ENCODE measurements around the gene SPOCD1.
"Not testable (repeated sequence)": the region's sequence is repeated elsewhere in the genome, so short reads cannot be mapped to it uniquely, and the experiment has no call there.

Gene SPOCD1

DNA sequence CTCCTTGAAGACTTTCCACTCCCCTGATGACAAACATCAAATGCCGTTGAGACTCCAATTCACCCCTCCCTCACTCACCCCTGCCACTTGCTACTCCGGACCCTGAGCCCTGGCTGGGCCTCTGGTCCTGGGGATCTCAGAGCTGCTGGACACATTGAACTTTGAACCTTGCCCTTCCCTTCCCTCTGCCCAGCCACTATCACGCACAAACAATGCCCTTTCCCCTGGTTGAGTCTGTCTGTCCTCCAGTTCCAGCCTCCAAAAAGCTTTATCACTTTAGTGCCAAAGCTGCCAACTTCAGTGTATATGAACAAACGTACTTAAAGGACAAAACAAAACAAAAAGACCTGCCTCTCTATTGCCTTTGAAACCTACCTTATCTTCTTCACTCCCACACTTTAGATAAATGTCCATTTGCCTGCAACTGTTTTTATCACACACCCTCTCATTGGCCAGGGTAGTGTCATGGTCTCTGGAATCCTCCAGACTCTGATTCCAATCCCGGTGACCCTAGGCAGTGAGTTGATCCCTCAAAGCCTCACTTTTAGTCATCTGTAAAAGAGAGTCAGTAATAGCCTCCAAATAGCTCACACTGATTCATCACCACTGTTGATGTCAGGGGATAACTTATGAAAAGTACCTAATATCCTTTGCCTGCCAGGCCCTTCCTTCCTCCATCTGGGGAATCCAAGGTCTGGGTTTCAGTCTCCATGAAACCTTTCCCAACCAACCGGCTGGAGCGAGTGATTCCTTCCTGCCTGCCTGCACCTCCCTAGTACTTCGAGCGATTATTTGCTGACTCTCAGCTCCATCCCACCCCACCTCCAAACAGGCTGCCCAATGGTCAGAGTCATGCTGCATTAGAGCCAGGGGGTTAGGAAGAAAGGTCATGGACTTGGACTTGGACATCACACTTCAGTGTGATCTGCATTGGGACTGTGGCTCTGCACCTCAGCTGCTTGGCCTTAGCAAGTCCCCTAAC, 15.9 kb upstream of the SPOCD1 start:
- peak in 1 of 42 donors; percentile 18 for DNase-seq
- intact Hi-C loops (cut with DNase I): no loop called here

DNA sequence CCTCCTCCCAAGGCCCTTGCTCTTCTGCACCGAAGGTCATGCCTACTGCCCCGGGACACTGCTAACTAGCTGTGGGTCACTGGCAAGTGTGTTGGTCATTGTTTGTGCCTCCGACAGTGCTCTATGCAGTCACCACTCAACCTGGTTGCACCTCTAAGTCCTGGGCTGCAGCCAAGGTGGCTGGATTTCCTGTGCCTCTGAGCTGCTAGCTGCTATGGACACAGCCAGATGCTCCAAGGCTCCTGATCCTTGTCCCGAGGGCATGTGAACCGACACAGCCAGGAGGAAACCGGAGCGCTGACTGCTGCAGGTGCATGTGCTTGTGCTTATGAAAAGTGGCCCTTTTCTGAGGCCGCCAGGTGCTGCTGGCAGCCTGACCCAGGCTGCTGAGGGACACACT, 14.7 kb upstream of the SPOCD1 start:
- peak in 2 of 42 donors; percentile 31 to 41 for DNase-seq

DNA sequence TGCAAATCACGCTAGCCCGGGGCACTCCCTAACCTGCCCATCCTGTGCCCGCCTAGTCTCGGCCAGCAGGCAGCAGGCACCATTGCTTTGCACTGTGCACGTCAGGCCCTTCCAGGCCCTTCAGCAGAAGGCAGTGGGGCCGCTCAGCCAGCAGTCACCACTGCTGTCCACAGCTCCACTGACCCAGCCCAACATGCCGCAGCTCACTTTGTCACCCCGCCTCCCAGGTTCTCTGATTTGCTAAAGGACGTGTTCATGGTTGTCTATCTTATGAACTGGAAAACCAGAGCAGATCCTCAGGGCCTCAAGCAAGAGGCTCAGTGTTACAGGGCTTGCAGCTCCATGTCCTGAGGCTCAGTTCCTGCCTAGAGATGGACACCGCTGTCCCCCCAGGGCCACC, 14.2 kb upstream of the SPOCD1 start:
- intact Hi-C loops (cut with DNase I): no loop called here
- DNase-seq: peak in 1 of 42 donors; percentile 41

More for the DNA sequence above, 14.7 kb upstream of the SPOCD1 start:
- intact Hi-C loops (cut with DNase I): no loop called here

DNA sequence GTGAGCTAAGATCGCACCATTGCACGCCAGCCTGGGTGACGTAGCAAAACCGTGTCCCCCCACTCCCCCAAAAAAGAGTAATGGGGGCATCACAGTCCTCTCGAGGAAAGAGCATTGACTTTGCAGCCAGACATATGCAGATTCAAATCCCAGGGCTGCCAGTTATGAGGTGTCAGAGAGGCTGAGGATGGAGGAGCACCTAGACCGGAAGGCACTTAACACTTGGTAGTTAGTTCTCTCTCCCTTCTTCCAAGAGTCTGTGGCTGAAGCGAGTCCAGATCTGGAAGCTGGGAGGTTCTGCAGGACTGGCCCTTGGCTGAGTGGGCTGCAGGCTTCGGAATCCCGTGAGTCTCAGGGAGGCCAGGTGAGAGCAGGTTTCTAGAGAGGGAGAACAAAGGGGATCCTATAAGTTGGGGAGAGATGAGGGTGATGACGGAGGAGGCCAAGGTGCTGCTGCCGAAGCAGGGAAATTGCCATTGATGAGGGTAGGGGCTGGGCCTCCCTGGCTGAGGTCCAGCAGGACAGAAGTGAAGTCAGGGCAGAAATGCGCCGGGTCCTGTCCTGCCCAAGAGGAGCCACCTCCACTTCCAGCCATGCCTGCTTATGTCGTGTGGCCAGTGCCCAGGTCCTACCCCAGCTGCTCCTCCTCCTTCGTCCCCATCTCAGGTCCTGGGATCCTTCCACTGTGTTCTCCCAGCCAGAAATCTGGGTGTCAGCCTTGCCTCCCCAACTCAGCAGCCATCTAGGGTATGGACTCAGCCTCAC, 13.3 kb upstream of the SPOCD1 start:
- intact Hi-C loops (cut with DNase I): no loop called here
- peak in 2 of 42 donors; percentile 15 to 36 for DNase-seq

DNA sequence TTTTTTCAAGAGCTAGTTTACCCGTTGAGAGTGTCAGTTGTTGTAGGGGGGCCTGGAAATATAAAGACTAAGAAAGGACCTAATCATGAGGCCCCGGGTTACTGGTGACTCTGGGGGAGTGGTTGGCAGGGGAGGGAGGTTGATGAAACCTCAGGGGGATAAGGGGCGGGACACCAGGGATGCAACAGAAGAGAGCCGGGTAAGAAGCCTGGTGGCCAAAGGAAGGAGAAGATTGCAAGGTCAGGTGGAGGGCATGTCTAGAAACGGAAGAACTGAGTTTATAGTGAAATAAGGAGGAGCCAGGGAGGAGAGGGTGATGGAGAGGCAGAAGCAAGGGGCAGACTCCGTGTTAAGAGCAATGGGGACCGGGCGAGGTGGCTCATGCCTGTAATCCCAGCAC, 12.5 kb upstream of the SPOCD1 start:
- peak in 2 of 42 donors; percentile 6 to 32 for DNase-seq
- intact Hi-C loops (cut with DNase I): no loop called here

DNA sequence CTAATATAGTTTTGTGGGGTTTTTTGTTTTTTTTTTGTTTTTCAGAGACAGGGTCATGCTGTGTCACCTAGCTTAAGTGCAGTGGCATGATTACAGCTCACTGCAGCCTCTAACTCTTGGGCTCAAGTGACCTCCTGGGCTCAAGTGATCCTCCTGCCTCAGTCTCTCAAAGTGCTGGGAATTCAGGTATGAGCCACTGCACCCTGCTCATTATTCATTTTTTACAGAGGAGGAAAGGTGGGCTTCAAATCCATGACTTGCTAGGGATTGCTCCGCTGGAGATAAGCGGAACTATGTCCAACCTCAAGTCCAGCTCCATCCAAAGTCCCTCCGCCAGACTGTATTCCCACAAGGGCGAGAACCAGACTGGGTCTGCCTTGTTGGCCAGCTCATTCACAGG, 8.0 kb upstream of the SPOCD1 start:
- DNase-seq: peak in 3 of 42 donors; percentile 10 to 38 (median 13)
- intact Hi-C loops (cut with DNase I): no loop called here

DNA sequence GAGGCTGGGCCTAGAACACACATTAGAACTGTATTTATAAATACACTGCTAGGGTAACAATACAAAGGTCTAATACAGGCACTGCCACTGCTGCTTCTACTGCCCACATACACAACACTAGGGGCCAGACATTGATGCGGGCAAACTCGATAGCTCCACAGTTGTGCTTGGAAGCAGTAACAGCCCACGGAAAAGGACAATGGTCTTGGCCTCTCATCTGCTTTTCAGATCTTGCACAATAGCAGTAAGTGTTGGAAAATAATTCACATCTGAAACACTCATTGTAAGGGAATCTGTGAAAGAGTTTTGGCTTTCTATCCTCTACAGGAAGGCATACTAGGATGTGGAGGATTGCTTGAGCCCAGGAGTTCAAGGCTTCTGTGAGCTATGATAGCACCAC, 6.9 kb upstream of the SPOCD1 start:
- DNase-seq: peak in 32 of 42 donors; percentile 36 to 85 (median 68)
- intact Hi-C loops (cut with DNase I): no loop called here

DNA sequence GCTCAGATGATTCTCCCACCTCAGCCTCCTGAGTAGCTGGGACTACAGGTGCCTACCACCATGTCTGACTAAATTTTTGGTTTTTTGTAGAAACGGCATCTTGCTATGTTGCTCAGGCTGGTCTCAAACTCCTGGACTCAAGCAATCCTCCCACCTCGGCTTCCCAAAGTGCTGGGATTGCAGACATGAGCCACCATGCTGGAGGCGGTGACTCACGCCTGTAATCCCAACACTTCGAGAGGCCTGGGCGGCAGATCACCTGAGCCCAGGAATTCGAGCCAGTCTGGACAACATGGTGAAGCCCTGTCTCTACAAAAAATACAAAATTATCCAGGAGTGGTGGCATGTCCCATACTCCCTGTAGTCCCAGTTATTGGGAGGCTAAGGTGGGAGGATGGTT, 4.4 kb upstream of the SPOCD1 start:
- DNase-seq: peak in 3 of 42 donors; percentile 5 to 24 (median 9)
- intact Hi-C loops (cut with DNase I): not testable (repeated sequence)

DNA sequence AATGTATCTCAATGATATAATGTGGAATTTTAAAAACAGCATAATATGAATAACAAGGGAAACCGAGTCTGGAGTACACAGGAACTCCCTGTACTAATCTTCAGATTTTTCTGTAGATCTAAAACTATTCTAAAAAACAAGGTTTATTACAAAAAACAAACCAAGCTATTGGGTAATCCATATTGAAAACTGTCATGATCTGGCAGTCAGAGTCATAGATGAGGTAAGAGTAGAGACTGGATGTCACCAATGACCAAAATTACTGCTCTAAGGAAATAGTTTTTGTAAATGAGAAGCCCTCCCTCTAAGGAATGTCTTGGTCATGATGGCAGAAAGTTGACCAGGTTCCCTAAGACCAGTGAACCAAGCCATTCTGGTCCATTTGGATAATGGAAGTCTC, 2.4 kb upstream of the SPOCD1 start:
- intact Hi-C loops (cut with DNase I): no loop called here

DNA sequence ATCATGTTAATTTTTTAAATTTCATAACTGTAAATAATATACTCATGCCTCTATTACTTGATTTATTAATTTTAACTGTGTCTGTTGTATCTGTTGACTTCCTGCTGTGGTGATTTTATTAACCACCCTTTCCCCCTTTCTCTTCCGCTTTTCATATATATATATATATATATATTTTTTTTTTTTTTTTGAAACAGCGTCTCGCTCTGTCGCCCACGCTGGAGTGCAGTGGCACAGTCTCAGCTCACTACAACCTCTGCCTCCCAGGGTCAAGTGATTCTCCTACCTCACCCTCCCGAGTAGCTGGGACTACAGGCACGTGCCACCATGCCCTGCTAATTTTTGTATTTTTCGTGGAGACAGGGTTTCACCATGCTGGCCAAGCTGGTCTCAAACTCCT, 1.1 kb upstream of the SPOCD1 start:
- DNase-seq: peak in 3 of 42 donors; percentile 9 to 38 (median 9)
- intact Hi-C loops (cut with DNase I): not testable (repeated sequence)

More for the DNA sequence above, 2.4 kb upstream of the SPOCD1 start:
- peak in 2 of 42 donors; percentile 3 to 26 for DNase-seq

DNA sequence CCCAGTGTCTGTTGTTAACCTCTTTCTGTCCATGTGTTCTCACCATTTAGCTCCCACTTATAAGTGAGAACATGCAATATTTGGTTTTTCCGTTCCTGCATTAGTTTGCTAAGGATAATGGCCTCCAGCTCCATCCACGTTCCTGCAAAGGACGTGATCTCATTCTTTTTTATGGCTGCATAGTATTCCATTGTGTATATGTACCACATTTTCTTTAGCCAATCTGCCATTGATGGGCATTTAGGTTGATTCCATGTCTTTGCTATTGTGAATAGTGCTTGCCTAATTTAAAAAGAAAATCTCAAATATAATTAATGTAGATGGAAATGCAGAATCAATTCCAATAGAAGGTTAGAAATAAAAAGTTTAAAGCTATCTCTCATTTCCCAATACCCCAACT, 679 bp upstream of the SPOCD1 start:
- intact Hi-C loops (cut with DNase I): not testable (repeated sequence)

DNA sequence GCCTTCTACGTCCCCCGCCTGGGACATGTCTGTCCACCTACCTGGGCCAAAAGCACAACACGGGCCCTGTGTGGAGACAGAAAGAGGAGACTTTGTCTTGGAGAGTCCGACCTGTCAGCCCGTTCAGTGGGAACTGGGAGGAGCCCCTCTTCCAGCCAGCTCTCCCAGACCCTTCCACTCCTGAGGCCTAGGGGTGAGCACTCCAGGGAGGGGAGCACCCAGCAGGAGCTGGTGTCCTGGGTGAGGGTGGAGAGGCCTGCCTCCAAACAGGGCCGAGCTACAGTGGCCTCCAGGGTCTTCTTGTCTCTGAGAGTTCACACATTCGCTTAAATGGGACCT, 546 bp downstream of the SPOCD1 start:
- DNase-seq: peak in 3 of 42 donors; percentile 13 to 43 (median 17)
- intact Hi-C loops (cut with DNase I): no loop called here

More for the DNA sequence above, 679 bp upstream of the SPOCD1 start:
- DNase-seq: peak in 1 of 42 donors; percentile 14

DNA sequence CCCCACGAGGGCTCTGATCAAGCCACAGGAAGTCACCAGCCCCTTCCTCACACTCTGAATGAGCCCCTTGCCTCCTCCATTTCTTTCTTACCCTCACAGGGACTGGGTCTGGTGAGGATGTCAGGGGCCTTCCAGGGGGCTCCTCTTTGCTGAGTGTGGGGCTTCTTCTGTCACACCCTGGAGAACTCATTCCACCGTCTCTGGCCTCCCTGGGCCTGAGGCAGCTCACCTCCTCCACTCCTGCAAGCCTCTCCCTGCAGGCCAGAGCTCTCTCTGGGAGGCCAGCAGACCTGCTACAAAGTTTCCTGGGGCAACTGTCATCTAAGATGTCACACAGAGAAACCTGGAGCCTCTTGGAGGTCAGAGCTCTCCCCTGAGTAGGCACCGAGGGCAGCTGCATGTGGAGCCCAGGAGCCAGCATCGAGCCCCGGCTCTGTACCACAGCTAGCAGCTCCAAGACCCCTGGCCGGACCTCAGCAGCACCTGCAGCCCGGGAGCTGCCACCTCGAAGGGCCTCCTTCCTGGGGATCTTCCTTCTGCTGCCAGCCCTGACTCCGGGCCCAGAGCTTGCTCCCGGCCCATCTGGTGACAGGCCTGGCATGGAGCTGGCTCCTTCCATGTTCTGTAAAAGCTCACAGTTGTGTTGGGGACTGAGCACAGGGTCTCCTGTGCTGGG, 1.1 kb downstream of the SPOCD1 start:
- DNase-seq: peak in 5 of 42 donors; percentile 6 to 42 (median 15)
- intact Hi-C loops (cut with DNase I): no loop called here

DNA sequence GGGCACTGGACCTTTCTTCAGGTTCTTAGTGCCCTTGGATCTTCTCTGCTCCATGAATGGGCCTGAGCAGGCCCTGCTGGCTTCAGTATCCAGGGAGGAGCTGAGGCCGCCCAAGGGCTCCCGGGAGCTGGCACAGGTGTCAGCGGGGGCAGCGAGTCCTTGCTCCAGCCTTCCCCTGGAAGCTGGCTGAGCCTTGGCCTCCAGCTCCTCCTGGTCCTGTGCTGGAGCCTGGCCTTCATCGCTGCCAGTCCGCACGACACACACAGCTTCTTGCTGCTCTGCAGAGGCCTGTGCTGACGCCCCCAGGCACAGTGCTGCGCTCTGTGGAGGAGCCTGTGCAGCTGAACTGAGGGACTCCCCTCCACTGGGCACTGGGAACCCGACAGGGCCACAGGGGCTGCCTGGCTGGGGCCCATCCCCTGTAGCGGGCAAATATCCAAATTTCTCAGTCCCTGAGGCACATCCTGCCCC, 1.7 kb downstream of the SPOCD1 start:
- DNase-seq: peak in 6 of 42 donors; percentile 9 to 44 (median 19)
- intact Hi-C loops (cut with DNase I): no loop called here

DNA sequence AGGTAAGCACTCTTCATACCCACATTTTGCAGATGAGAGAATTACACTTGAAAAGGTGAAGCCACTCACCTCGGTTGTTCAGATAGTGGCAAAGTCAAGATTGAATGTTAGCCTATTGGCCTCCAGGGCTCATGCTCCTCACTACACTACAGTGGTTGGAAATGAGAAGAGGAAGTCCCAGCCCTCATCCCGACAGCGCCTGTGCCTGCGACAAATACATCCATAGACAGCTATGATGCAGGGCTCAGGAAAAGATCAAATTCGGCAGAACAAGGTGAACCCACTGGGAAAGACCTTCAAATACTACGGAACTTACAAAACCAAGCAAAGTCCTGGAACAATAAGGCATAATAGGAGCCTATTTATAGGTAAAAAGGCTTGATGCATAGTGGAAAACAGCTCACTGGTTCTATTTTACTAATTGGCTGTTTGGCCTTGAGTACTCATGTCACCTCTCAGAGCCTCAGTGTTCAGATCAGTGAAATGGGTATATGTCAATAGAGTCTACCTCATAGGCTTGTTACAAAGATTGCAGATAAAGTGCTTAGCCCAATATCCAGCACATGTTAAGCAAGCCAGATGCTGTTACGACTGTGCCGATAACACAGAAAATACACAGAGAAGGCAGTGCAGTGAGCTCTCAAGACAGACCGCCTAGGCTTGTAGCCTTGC, 3.5 kb downstream of the SPOCD1 start:
- DNase-seq: peak in 7 of 42 donors; percentile 16 to 46 (median 20)
- intact Hi-C loops (cut with DNase I): no loop called here

DNA sequence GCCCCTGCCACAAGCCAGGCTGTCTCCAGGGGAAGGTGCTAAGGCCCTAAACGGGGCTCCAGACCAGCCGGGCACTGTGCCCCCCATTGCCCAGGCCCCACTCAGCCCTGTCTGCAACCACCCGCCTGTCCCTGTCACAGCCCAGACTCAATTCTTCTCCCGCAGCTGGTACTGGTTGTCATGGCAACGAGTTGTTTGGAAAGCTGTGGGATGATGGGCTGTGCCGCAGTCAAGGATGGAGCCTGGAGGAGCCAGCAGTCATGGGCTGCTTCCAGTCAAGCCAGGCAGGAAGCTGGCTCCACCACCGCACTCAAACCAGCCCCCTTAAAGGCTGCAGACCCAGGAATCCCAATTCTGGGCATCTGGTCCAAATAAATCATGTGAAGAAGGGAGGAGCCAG, 4.2 kb downstream of the SPOCD1 start:
- peak; percentile 76 to 97 (median 91) for DNase-seq
- intact Hi-C loops (cut with DNase I): no loop called here

DNA sequence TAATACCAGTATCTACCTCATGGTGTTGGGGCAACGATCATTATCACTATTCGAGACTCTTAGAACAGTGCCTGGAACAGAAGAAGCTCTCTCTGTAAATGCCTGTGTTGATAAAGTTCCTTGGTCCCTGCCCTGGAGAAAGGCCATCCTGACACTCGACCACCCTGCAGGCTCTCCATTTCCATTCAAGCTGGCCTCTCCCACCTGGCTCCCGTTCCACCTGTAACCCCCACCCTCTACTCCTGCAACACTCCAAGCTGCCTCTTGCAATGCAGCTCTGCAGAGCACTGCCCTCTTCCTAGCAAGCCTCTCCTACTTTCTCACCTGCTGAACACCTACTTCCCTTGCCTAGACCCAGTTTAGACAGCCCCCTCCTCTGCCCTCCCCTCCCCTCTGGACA, 6.1 kb downstream of the SPOCD1 start:
- DNase-seq: peak in 7 of 42 donors; percentile 5 to 32 (median 10)
- intact Hi-C loops (cut with DNase I): no loop called here

DNA sequence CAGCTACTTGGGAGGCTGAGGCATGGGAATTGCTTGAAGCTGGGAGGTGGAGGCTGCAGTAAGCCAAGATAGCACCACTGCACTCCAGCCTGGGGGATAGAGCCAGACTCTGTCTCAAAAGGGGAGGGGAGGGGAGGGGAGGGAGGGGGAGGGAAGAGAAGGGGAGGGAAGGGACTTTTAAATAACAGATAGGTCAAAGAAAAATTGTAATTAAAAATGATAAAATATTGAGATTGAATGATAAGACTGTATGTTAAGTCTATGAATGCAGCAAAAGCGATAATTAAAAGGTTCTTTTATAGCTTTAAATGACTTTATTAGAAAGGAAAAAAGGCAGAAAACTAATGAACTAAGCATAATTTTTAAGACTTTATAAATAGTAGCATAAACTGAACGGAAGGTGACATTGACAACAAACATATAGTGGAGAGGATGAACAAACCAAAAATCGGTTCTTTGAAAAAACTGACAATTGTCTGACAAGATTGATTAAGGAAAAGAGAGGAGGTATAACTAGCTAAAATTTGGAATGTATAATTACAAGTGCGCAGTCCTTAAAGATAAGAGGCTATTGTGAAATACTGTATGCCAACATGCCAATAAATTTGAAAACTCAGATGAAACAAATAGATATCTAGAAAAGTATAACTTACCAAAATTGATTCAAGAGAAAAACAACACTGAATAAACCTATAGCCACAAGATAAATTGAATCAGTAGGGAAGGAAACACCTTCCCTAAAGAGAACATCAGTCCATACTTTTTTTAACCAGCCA, 8.4 kb downstream of the SPOCD1 start:
- peak in 2 of 42 donors; percentile 4 to 14 for DNase-seq
- intact Hi-C loops (cut with DNase I): no loop called here
